Esophagus muscularis mucosa (tissue), 4 donors: ENCODE measurements around the gene CCNA1. TPM values are rescaled to one million over a fixed set of nuclear protein-coding genes. Genes with fewer than 3 reads are reported as not detected.

ENCODE experiments used
- DNase-seq: peaks from one replicate; pipeline ENCODE4 v3.0.0-alpha.2; 2017; ENCODE audit errors: extremely low spot score
- H3K27ac ChIP-seq, 4 donors: fragments of 200-600 bp; sonication (generic); replicated peaks in 1 of 4; 1 replicate in 3 of 4; 2 replicates in 1 of 4; pipeline ENCODE4 v1.5.1; 2016 to 2019; ENCODE audit warnings: mild to moderate bottlenecking in 1 of 4
- H3K27me3 ChIP-seq, 4 donors: fragments of 200-600 bp; sonication (generic); one replicate each; pipeline versions ENCODE4 v1.5.1 to v1.6.0; 2016 to 2019
- H3K36me3 ChIP-seq, 4 donors: fragments of 200-600 bp; sonication (generic); one replicate each; pipeline ENCODE4 v1.5.1; 2016 to 2019
- H3K4me1 ChIP-seq, 4 donors: fragments of 200-600 bp; sonication (generic); one replicate each; pipeline ENCODE4 v1.5.1; 2016 to 2019
- H3K4me3 ChIP-seq, 4 donors: fragments of 200-600 bp; sonication (generic); 1 replicate in 2 of 4; 2 replicates in 2 of 4; pipeline ENCODE4 v1.5.1; 2016 to 2019; ENCODE audit warnings: mild to moderate bottlenecking in 4 of 4, moderate library complexity in 1 of 4
- H3K9me3 ChIP-seq, 4 donors: fragments of 200-600 bp; sonication (generic); 1 replicate in 3 of 4; 2 replicates in 1 of 4; pipeline ENCODE4 v1.5.1; 2016 to 2019
- EP300 ChIP-seq: sonication (generic); formaldehyde crosslinking; IDR thresholded peaks from one replicate; pipeline ENCODE4 v1.6.1; 2017; ENCODE audit warnings: antibody characterized with exemption
- POLR2A ChIP-seq: fragments of 450-650 bp; IDR thresholded peaks from one replicate; pipeline ENCODE4 v1.6.1; 2017; ENCODE audit warnings: antibody characterized with exemption, moderate library complexity, mild to moderate bottlenecking, low read depth
- POLR2AphosphoS5 ChIP-seq, 2 donors: sonication (generic); formaldehyde crosslinking; IDR thresholded peaks; one replicate each; pipeline ENCODE4 v1.6.1; 2017; ENCODE audit warnings: antibody characterized with exemption in 2 of 2
- WGBS: methylation state at CpG from one replicate; pipeline ENCODE4 v1.1.5; 2018; 5-methylcytosine and 5-hydroxymethylcytosine counted together
- intact Hi-C: fragments of 100-400 bp; cut with DNase I; formaldehyde crosslinking; loops from one replicate; pipeline ENCODE4 v1.15.1; 2023
- total RNA-seq, 4 donors: library from RNA; depleted of rRNA; stranded (reverse); fragments of >200 nt; gene quantifications; one replicate each; pipeline versions ENCODE4 v1.1.0 to v1.2.1, GENCODE V29; 2016
- TF ChIP-seq, protein P1 (sequence below), 3 experiments: fragments of 200-600 bp in 2 of 3; fragments of 450-650 bp in 1 of 3; sonication (generic) in 2 of 3; IDR thresholded peaks; one replicate each; pipeline ENCODE4 v1.5.1; 2017 to 2019; ENCODE audit warnings: antibody characterized with exemption in 3 of 3, mild to moderate bottlenecking in 2 of 3, moderate library complexity in 1 of 3

CCNA1 gene
- total RNA-seq, 4 donors from 2014 or later = 0.26 to 0.83 (median 0.33) TPM; not detected in 1

- intact Hi-C loops = no loop called here
- H3K27ac ChIP-seq = no peak overlapping the region
- no peaks in the 10 kb centered on the region for H3K36me3 ChIP-seq
- H3K27me3 ChIP-seq = no peaks in the 10 kb centered on the region
- no peaks in the 10 kb centered on the region for H3K9me3 ChIP-seq
- no peak for DNase-seq
- peaks cover 0 to 3% (median 0%) of the 10 kb centered on the region in 4 donors for H3K4me1 ChIP-seq
- 41% methylated on average over 3 of the region's 3 CpGs for WGBS
- H3K4me3 ChIP-seq = no peak overlapping the region
- TF ChIP-seq POLR2A (no peak), POLR2AphosphoS5 (IDR thresholded peaks at IDR 0.05) (no peak), EP300 (no peak)
- TF ChIP-seq, protein P1, sequence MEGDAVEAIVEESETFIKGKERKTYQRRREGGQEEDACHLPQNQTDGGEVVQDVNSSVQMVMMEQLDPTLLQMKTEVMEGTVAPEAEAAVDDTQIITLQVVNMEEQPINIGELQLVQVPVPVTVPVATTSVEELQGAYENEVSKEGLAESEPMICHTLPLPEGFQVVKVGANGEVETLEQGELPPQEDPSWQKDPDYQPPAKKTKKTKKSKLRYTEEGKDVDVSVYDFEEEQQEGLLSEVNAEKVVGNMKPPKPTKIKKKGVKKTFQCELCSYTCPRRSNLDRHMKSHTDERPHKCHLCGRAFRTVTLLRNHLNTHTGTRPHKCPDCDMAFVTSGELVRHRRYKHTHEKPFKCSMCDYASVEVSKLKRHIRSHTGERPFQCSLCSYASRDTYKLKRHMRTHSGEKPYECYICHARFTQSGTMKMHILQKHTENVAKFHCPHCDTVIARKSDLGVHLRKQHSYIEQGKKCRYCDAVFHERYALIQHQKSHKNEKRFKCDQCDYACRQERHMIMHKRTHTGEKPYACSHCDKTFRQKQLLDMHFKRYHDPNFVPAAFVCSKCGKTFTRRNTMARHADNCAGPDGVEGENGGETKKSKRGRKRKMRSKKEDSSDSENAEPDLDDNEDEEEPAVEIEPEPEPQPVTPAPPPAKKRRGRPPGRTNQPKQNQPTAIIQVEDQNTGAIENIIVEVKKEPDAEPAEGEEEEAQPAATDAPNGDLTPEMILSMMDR (IDR thresholded peaks at IDR 0.05) = no peak
These were observed 22.7 kb downstream of the CCNA1 start for GRCh38 chr13:36454987-36455386.

DNA sequence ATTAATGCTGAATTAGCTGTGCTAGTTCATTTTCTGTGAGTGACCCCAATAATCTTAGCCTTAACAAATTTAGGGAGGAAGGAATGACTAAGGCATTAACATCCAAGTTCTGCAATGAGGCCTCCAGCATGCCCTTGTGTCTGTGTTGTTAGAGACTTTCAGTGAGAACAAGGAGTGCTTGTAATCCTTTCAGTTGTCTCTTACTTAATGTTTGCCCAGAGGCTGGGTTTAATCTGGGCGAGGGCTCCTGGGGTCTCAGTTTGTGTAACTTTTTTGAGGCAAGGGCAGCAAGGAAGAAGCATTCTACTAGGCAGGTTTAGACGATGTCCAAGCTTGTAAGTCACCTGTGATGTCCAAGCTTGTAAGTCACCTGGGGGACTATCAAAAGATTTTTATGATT is 24.3 kb downstream of the CCNA1 start:
- H3K4me3 ChIP-seq = no peak overlapping the region
- no peak overlapping the region for H3K27ac ChIP-seq
- 82% methylated on average over 2 of the region's 2 CpGs for WGBS
- H3K36me3 ChIP-seq = no peaks in the 10 kb centered on the region
- no peak for DNase-seq
- no peaks in the 10 kb centered on the region for H3K27me3 ChIP-seq
- intact Hi-C loops = no loop called here
- peaks cover 0 to 3% (median 0%) of the 10 kb centered on the region in 4 donors for H3K4me1 ChIP-seq
- H3K9me3 ChIP-seq = no peaks in the 10 kb centered on the region
- TF ChIP-seq POLR2A (no peak), POLR2AphosphoS5 (IDR thresholded peaks at IDR 0.05) (no peak), EP300 (no peak)
- TF ChIP-seq, protein P1 (IDR thresholded peaks at IDR 0.05) = no peak

DNA sequence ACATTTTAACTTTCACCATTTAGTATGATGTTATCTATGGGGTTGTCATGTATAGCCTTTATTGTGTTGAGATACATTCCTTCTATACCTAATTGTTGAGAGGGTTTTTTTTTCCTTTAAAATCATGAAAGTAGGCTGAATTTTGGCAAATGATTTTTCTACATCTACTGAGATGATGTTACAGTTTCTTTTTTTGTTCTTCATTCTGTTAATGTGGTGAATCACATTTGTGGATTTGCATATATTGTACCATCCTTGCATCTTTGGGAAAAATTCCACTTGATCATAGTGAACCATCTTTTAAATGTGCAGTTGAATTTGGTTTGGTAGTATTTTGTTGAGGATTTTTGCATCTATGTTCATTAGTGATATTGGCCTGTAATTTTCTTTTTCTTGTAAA is 29.2 kb downstream of the CCNA1 start:
- H3K9me3 ChIP-seq = no peaks in the 10 kb centered on the region
- TF ChIP-seq EP300 (no peak), POLR2AphosphoS5 (IDR thresholded peaks at IDR 0.05) (no peak), POLR2A (no peak)
- TF ChIP-seq, protein P1 (IDR thresholded peaks at IDR 0.05) = no peak
- no peak for DNase-seq
- intact Hi-C loops = no loop called here
- H3K4me3 ChIP-seq = no peak overlapping the region
- H3K27ac ChIP-seq = no peak overlapping the region
- no peaks in the 10 kb centered on the region for H3K4me1 ChIP-seq
- H3K27me3 ChIP-seq = no peaks in the 10 kb centered on the region
- H3K36me3 ChIP-seq = no peaks in the 10 kb centered on the region

- H3K27ac ChIP-seq = no peak overlapping the region
- 81% methylated on average over 2 of the region's 2 CpGs for WGBS
- intact Hi-C loops = no loop called here
- H3K36me3 ChIP-seq = no peaks in the 10 kb centered on the region
- H3K4me1 ChIP-seq = no peaks in the 10 kb centered on the region
- no peak overlapping the region for H3K4me3 ChIP-seq
- H3K9me3 ChIP-seq = peaks cover 0 to 27% (median 7%) of the 10 kb centered on the region in 4 donors
- no peak for DNase-seq
- peaks cover 0 to 4% (median 0%) of the 10 kb centered on the region in 4 donors for H3K27me3 ChIP-seq
- no peak for TF ChIP-seq EP300
- no peak for TF ChIP-seq POLR2A
- no peak for TF ChIP-seq POLR2AphosphoS5 (IDR thresholded peaks at IDR 0.05)
- TF ChIP-seq, protein P1 (IDR thresholded peaks at IDR 0.05) = no peak
These were observed 43.2 kb downstream of the CCNA1 start for GRCh38 chr13:36475468-36475867.

GRCh38 chr13:36476661-36477060 is 44.4 kb downstream of the CCNA1 start:
- H3K9me3 ChIP-seq = peaks cover 0 to 27% (median 8%) of the 10 kb centered on the region in 4 donors
- H3K27me3 ChIP-seq = peaks cover 0 to 4% (median 0%) of the 10 kb centered on the region in 4 donors
- 88% methylated on average over 2 of the region's 2 CpGs for WGBS
- no peak overlapping the region for H3K4me3 ChIP-seq
- H3K27ac ChIP-seq = no peak overlapping the region
- no peaks in the 10 kb centered on the region for H3K36me3 ChIP-seq
- no peak for TF ChIP-seq POLR2A
- TF ChIP-seq, protein P1 (IDR thresholded peaks at IDR 0.05) = no peak
- TF ChIP-seq POLR2AphosphoS5 (IDR thresholded peaks at IDR 0.05) = no peak
- TF ChIP-seq EP300 = no peak
- intact Hi-C loops = no loop called here
- DNase-seq = no peak
- no peaks in the 10 kb centered on the region for H3K4me1 ChIP-seq
